ENCODE data around the gene UBE2D4. TPM values are rescaled to one million over a fixed set of nuclear protein-coding genes. Genes with fewer than 3 reads are reported as not detected.

Gene UBE2D4
- total RNA-seq, 1 donor from 2014 or later, result 27.4 TPM

- no peaks in the 10 kb centered on the region for H3K27me3 ChIP-seq (ENCODE audit: control insufficient read depth, insufficient read depth, low read length)
- TF ChIP-seq CTCF (IDR thresholded peaks at IDR 0.05; ENCODE audit: insufficient read depth, low read length, poor library complexity, severe bottlenecking), result no peak
- no peak overlapping the region for H3K4me3 ChIP-seq (ENCODE audit: low read depth, low read length)
- peaks cover 3% of the 10 kb centered on the region for H3K36me3 ChIP-seq (ENCODE audit: control insufficient read depth, insufficient read depth, low read length)
- no peak for DNase-seq (ENCODE audit: low read depth)
Observed at GRCh38 chr7:43880596-43880995, 45.6 kb upstream of the UBE2D4 start.

DNA sequence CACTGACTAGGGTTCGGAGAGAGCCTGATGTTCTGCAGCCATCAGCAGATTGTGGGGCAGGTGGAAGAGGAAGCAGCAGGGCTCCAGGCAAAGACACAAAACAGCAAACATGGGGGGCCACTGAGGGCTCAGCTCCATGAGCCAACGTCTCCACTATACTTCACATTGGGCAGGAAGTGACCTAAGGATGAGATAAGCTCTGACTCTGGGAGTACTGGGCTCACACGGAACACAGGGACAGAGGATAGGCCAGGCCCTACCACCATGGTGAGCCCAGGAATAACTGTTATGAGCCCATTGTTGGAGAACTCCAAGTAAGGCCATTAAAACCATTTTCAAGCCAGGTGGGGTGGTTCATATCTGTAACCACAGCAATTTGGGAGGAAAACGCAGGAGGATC, 42.0 kb upstream of the UBE2D4 start:
- no peak for DNase-seq (ENCODE audit: low read depth)
- Histone ChIP-seq H3K27me3 (ENCODE audit: control insufficient read depth, insufficient read depth, low read length) (no peaks in the 10 kb centered on the region), H3K36me3 (ENCODE audit: control insufficient read depth, insufficient read depth, low read length) (peaks cover 3% of the 10 kb centered on the region), H3K4me3 (ENCODE audit: low read depth, low read length) (no peak overlapping the region)
- TF ChIP-seq CTCF (IDR thresholded peaks at IDR 0.05; ENCODE audit: insufficient read depth, low read length, poor library complexity, severe bottlenecking), result no peak

DNA sequence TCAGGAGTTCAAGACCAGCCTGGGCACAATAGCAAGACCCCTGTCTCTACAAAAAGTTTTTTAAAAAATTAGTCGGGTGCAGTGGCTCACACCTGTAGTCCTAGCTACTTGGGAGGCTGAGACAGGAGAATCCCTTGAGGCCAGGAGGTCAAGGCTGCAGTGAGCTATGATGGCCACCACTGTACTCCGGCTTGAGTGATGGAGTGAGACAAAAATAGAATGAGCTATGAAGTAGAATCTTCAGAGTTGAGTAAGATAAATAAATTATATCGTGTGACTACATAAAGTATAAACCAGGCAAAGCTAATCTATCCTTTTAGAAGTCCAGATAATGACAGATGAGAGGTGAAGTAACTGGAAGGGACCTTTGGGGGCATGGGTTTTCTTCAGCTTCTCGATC, 41.6 kb upstream of the UBE2D4 start:
- Histone ChIP-seq H3K36me3 (ENCODE audit: control insufficient read depth, insufficient read depth, low read length) (peaks cover 3% of the 10 kb centered on the region), H3K4me3 (ENCODE audit: low read depth, low read length) (no peak overlapping the region), H3K27me3 (ENCODE audit: control insufficient read depth, insufficient read depth, low read length) (no peaks in the 10 kb centered on the region)
- no peak for DNase-seq (ENCODE audit: low read depth)
- TF ChIP-seq CTCF (IDR thresholded peaks at IDR 0.05; ENCODE audit: insufficient read depth, low read length, poor library complexity, severe bottlenecking), result no peak

DNA sequence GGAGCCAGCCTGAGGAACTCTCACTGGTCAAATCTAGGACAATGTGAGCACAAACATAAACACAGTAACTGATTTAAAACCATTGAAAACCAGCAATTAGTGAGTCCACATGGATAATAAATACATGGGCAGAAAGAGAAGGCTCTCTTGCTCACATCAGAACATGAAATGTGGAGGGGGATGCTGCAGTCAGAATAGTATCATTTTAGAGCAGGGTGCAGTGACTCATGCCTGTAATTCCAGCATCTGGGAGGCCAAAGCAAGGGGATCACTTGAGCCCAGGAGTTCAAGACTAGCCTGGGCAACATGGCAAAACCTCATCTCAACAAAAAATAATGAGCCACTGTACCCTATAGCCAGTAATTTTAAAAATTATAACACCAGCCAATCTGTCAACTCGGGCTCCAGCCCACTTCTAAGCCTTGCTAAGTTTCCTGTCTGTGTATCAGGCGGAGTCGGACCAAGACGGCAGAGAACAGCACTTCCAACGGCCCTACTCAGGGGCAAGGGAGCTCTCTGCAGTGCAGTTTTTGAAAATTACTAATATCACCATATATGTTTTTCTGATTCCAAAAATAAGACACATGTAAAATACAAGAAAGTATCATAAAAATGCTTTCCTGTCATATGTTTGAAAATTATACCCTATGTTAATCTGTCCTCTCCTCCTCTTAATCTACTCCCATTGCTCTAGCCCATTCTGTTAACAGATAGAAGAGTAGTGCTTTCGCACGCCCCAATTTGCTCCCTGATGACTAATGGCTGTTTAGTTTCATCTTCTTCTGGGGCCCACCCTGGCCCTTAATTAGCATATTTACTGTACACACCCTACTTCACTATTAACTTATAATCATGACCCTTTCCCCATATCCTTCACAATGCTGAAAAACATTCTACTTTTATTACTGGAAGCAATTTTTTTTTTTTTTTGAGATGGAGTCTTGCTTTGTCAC, 37.0 kb upstream of the UBE2D4 start:
- H3K4me3 ChIP-seq (ENCODE audit: low read depth, low read length), result no peak overlapping the region
- peaks cover under 1% of the 10 kb centered on the region for H3K36me3 ChIP-seq (ENCODE audit: control insufficient read depth, insufficient read depth, low read length)
- TF ChIP-seq CTCF (IDR thresholded peaks at IDR 0.05; ENCODE audit: insufficient read depth, low read length, poor library complexity, severe bottlenecking), result no peak
- DNase-seq (ENCODE audit: low read depth), result no peak
- no peaks in the 10 kb centered on the region for H3K27me3 ChIP-seq (ENCODE audit: control insufficient read depth, insufficient read depth, low read length)

DNA sequence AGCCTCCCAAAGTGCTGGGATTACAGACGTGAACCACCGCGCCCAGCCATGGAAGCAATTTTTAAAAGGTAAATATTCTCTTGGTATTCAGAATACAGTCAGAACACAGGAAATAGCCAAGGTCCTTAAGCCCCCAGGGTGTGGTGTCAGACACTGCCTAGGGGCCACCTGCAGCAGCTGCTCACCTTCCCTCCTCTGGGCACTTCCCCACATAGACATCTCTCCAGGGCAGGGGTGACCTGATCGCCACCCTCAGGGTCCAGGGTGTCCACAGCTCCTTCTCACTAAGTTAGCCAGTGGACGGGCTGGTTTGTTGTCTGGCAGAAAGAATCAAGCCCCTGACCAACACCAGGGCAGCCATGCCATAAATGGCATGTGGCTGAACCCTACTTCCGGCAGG, 35.8 kb upstream of the UBE2D4 start:
- DNase-seq (ENCODE audit: low read depth), result no peak
- TF ChIP-seq CTCF (IDR thresholded peaks at IDR 0.05; ENCODE audit: insufficient read depth, low read length, poor library complexity, severe bottlenecking), result no peak
- Histone ChIP-seq H3K36me3 (ENCODE audit: control insufficient read depth, insufficient read depth, low read length) (no peaks in the 10 kb centered on the region), H3K27me3 (ENCODE audit: control insufficient read depth, insufficient read depth, low read length) (no peaks in the 10 kb centered on the region), H3K4me3 (ENCODE audit: low read depth, low read length) (no peak overlapping the region)
